SU-DHL-6 (cell line): ENCODE measurements around the gene SOD1.

Experiments used
- CTCF ChIP-seq: fragments of 200-600 bp; sonication (generic); IDR thresholded peaks from one replicate; pipeline ENCODE4 v1.5.1; 2017; ENCODE audit warnings: antibody characterized with exemption, mild to moderate bottlenecking, low read length, moderate library complexity; ENCODE audit not compliant: insufficient read depth, poor library complexity, severe bottlenecking
- EZH2phosphoT487 ChIP-seq: fragments of 200-600 bp; sonication (generic), shearing (Covaris generic); conservative IDR thresholded peaks from 2 replicates; pipeline ENCODE4 v1.6.1; 2018; ENCODE audit warnings: mild to moderate bottlenecking, antibody characterized with exemption, low read length, moderate library complexity, mixed read lengths

GRCh38 chr21:31656199-31657095 lies 3.0 kb upstream of the SOD1 start:
- no peak for TF ChIP-seq CTCF
- TF ChIP-seq EZH2phosphoT487: no peak
